SK-N-SH (cell line): ENCODE measurements around the gene MAP2. TPM values are rescaled to one million over a fixed set of nuclear protein-coding genes. Genes with fewer than 3 reads are reported as not detected.

Experiments
- CTCF ChIA-PET: fragments of 300-600, 350-600 bp; formaldehyde crosslinking; extraction: SDS; loops from one replicate; lab custom pipeline; 2021; lab: Yijun Ruan, JAX
- POLR2A ChIA-PET: fragments of 350-600 bp; sonication (Branson Sonifier 250); formaldehyde crosslinking; extraction: SDS; loops from one replicate; lab custom pipeline; 2020; ENCODE audit warnings: antibody characterized with exemption, inconsistent platforms; lab: Yijun Ruan, JAX
- DNase-seq: peaks from one replicate; pipeline ENCODE4 v3.0.0; 2012
- H2AFZ ChIP-seq: fragments of 200-600 bp; sonication (generic); 2 replicates; pipeline ENCODE4 v1.8.1; 2016; ENCODE audit warnings: antibody characterized with exemption, mild to moderate bottlenecking, low read depth
- H3F3A ChIP-seq: fragments of 200-600 bp; sonication (generic); replicated peaks from 2 replicates; pipeline ENCODE3; 2016; ENCODE audit warnings: antibody characterized with exemption, mild to moderate bottlenecking; ENCODE audit not compliant: insufficient read depth
- H3K27ac ChIP-seq, 2 experiments: fragments of 200-500 bp in 1 of 2; fragments of 200-600 bp in 1 of 2; sonication (Bioruptor generic) in 1 of 2; sonication (generic), shearing (Covaris generic) in 1 of 2; 2 replicates each; pipeline versions ENCODE4 v1.5.1 to v1.6.1; 2014 to 2016; ENCODE audit warnings: low read depth in 2 of 2, inconsistent platforms in 1 of 2, low read length in 1 of 2, mild to moderate bottlenecking in 1 of 2, mixed read lengths in 1 of 2
- H3K27me3 ChIP-seq: fragments of 200-600 bp; sonication (generic), shearing (Covaris generic); 2 replicates; pipeline ENCODE4 v1.6.1; 2016; ENCODE audit warnings: mixed run types; ENCODE audit not compliant: insufficient read depth
- H3K36me3 ChIP-seq, 2 experiments: fragments of 200-500 bp in 1 of 2; fragments of 200-600 bp in 1 of 2; sonication (Bioruptor generic) in 1 of 2; sonication (generic) in 1 of 2; replicated peaks in 1 of 2; 2 replicates each; pipeline versions ENCODE3 to v1.5.1; 2014 to 2016; ENCODE audit warnings: low read length in 1 of 2, mild to moderate bottlenecking in 1 of 2; ENCODE audit not compliant: insufficient read depth in 2 of 2, control insufficient read depth in 1 of 2
- H3K4me1 ChIP-seq, 2 experiments: fragments of 200-500 bp in 1 of 2; fragments of 200-600 bp in 1 of 2; sonication (Bioruptor generic) in 1 of 2; sonication (generic), shearing (Covaris generic) in 1 of 2; 2 replicates each; pipeline versions ENCODE4 v1.5.1 to v1.6.1; 2014 to 2016; ENCODE audit warnings: low read depth in 1 of 2, low read length in 1 of 2, mixed run types in 1 of 2; ENCODE audit not compliant: insufficient read depth in 2 of 2, control insufficient read depth in 1 of 2
- H3K4me2 ChIP-seq: fragments of 200-600 bp; sonication (generic), shearing (Covaris generic); 2 replicates; pipeline ENCODE4 v1.6.1; 2017; ENCODE audit warnings: mixed run types
- H3K4me3 ChIP-seq, 2 experiments: fragments of 200-500 bp in 1 of 2; fragments of 200-600 bp in 1 of 2; sonication (Bioruptor generic) in 1 of 2; sonication (generic), shearing (Covaris generic) in 1 of 2; 2 replicates each; pipeline versions ENCODE4 v1.5.1 to v1.8.1; 2014 to 2016; ENCODE audit warnings: low read depth in 2 of 2, inconsistent platforms in 1 of 2, low read length in 1 of 2, mild to moderate bottlenecking in 1 of 2, mixed read lengths in 1 of 2, moderate library complexity in 1 of 2
- H3K79me2 ChIP-seq: fragments of 200-600 bp; sonication (generic); 2 replicates; pipeline ENCODE4 v1.8.1; 2017; ENCODE audit warnings: mild to moderate bottlenecking; ENCODE audit not compliant: insufficient read depth
- H3K9ac ChIP-seq: fragments of 200-600 bp; sonication (generic); 2 replicates; pipeline ENCODE4 v1.6.1; 2017; ENCODE audit warnings: mixed run types
- H3K9me2 ChIP-seq: fragments of 200-600 bp; sonication (generic); 2 replicates; pipeline ENCODE4 v1.6.1; 2017; ENCODE audit warnings: mixed run types
- H3K9me3 ChIP-seq: fragments of 200-600 bp; sonication (generic); 2 replicates; pipeline ENCODE4 v1.6.1; 2017; ENCODE audit warnings: mixed run types, mild to moderate bottlenecking, moderate library complexity
- H4K20me1 ChIP-seq: fragments of 200-600 bp; sonication (generic); 2 replicates; pipeline ENCODE4 v1.6.1; 2017; ENCODE audit warnings: mild to moderate bottlenecking, mixed run types; ENCODE audit not compliant: insufficient read depth
- CHD2 ChIP-seq: fragments of 150-350 bp; IDR thresholded peaks from 2 replicates; pipeline ENCODE4 v1.6.1; 2018; ENCODE audit warnings: low read length; ENCODE audit not compliant: partially characterized antibody
- CTCF ChIP-seq: fragments of 200-600 bp; sonication (generic); IDR thresholded peaks from 2 replicates; pipeline ENCODE4 v1.6.1; 2017; ENCODE audit warnings: antibody characterized with exemption, mild to moderate bottlenecking, moderate library complexity
- ELF1 ChIP-seq: IDR thresholded peaks from 2 replicates; pipeline ENCODE4 v1.4.0; 2012
- EP300 ChIP-seq, 2 experiments: IDR thresholded peaks; 2 replicates each; pipeline versions ENCODE4 v1.4.0 to v1.6.1; 2012; ENCODE audit warnings: borderline replicate concordance in 1 of 2, low read depth in 1 of 2, low read length in 1 of 2
- EZH2phosphoT487 ChIP-seq: fragments of 200-600 bp; sonication (generic); IDR thresholded peaks from 2 replicates; pipeline ENCODE4 v1.6.1; 2017; ENCODE audit warnings: low read depth, mixed run types, mild to moderate bottlenecking, antibody characterized with exemption, moderate library complexity, borderline replicate concordance
- FOXM1 ChIP-seq: IDR thresholded peaks from 2 replicates; pipeline ENCODE4 v1.4.0; 2012; ENCODE audit warnings: low read depth, mild to moderate bottlenecking
- GABPA ChIP-seq: IDR thresholded peaks from 2 replicates; pipeline ENCODE4 v1.4.0; 2012; ENCODE audit warnings: low read depth, mild to moderate bottlenecking
- GATA2 ChIP-seq: sonication (generic); formaldehyde crosslinking; IDR thresholded peaks from 2 replicates; pipeline ENCODE4 v1.5.0; 2020; ENCODE audit warnings: mild to moderate bottlenecking, missing genetic modification reagents
- MXI1 ChIP-seq: IDR thresholded peaks from 2 replicates; pipeline ENCODE4 v1.6.1; 2012; ENCODE audit warnings: mild to moderate bottlenecking, low read depth, low read length, improper control_type of control experiment
- NFIC ChIP-seq: IDR thresholded peaks from 2 replicates; pipeline ENCODE4 v1.4.0; 2012; ENCODE audit warnings: borderline replicate concordance
- NRF1 ChIP-seq: IDR thresholded peaks from 2 replicates; pipeline ENCODE4 v1.6.1; 2012; ENCODE audit warnings: low read depth, mild to moderate bottlenecking, low read length
- PBX3 ChIP-seq: IDR thresholded peaks from 2 replicates; pipeline ENCODE4; 2012
- RAD21 ChIP-seq: IDR thresholded peaks from 2 replicates; pipeline ENCODE4 v1.6.1; 2012; ENCODE audit warnings: mild to moderate bottlenecking, low read length
- REST ChIP-seq: IDR thresholded peaks from 2 replicates; pipeline ENCODE4 v1.6.1; 2012; ENCODE audit warnings: mild to moderate bottlenecking, low read depth, low read length, moderate library complexity
- RFX5 ChIP-seq: IDR thresholded peaks from 2 replicates; pipeline ENCODE4 v1.6.1; 2012; ENCODE audit warnings: mild to moderate bottlenecking, improper control_type of control experiment, low read length
- RXRA ChIP-seq: IDR thresholded peaks from 2 replicates; pipeline ENCODE4 v1.4.0; 2012; ENCODE audit warnings: low read depth, mild to moderate bottlenecking, borderline replicate concordance
- SIN3A ChIP-seq: IDR thresholded peaks from 2 replicates; pipeline ENCODE4 v1.6.1; 2012; ENCODE audit warnings: low read depth, mild to moderate bottlenecking, low read length, moderate library complexity, borderline replicate concordance
- TCF12 ChIP-seq: IDR thresholded peaks from 2 replicates; pipeline ENCODE4 v1.4.0; 2012
- USF1 ChIP-seq: IDR thresholded peaks from 2 replicates; pipeline ENCODE4 v1.4.0; 2012; ENCODE audit warnings: low read depth, borderline replicate concordance
- ZBTB33 ChIP-seq: IDR thresholded peaks from 2 replicates; pipeline ENCODE4 v1.4.0; 2012; ENCODE audit warnings: low read depth, borderline replicate concordance
- WGBS: methylation state at CpG from one replicate; pipeline ENCODE4 v1.1.6; 2017; ENCODE audit warnings: low lambda C conversion rate; 5-methylcytosine and 5-hydroxymethylcytosine counted together
- polyA plus RNA-seq, 3 experiments: library from polyadenylated mRNA; depleted of rRNA; stranded (reverse); fragments of >200 nt; gene quantifications; 2 replicates each; pipeline ENCODE4 v1.2.3, GENCODE V29; 2012

Gene MAP2
- polyA plus RNA-seq, 1 of the 3 experiments (the other 2 are of a cell fraction) = 7.8 TPM

- Histone ChIP-seq H3K9me2 (no peaks in the 10 kb centered on the region), H3K27me3 (no peaks in the 10 kb centered on the region), H3K9me3 (no peaks in the 10 kb centered on the region), H3K27ac (no peak overlapping the region)
- WGBS = 74% methylated on average over 5 of the region's 5 CpGs
- no peak for TF ChIP-seq GABPA
- TF ChIP-seq FOXM1 = no peak
- no peak for TF ChIP-seq RFX5
- no peak for TF ChIP-seq USF1
- no peak for TF ChIP-seq NFIC
- no peak for TF ChIP-seq MXI1
- no peak for TF ChIP-seq GATA2
- no peak for TF ChIP-seq RXRA
- no peak for TF ChIP-seq EZH2phosphoT487
- no peak for TF ChIP-seq REST
- no peak for TF ChIP-seq RAD21
- TF ChIP-seq EP300 (IDR thresholded peaks at IDR 0.05; ENCODE audit: borderline replicate concordance in 1 of 2, low read depth in 1 of 2, low read length in 1 of 2) = no peak
- no peak for TF ChIP-seq ELF1
- TF ChIP-seq PBX3 = no peak
- no peak for TF ChIP-seq CTCF
- no peak for TF ChIP-seq TCF12
- TF ChIP-seq CHD2 = no peak
- TF ChIP-seq ZBTB33 = no peak
- no peak for TF ChIP-seq NRF1
- no peak for TF ChIP-seq SIN3A
- TF ChIP-seq, all 33 proteins: peak for 0
- Histone ChIP-seq H2AFZ (no peak overlapping the region), H3K4me1 (no peaks in the 10 kb centered on the region; a peak in 1 of 4 replicates), H3K4me3 (no peak overlapping the region), H3K79me2 (no peaks in the 10 kb centered on the region), H3K4me2 (no peak overlapping the region), H3F3A (no peaks in the 10 kb centered on the region), H3K36me3 (peaks cover 0 to 2% of the 10 kb centered on the region in 2 experiments), H3K9ac (no peak overlapping the region), H4K20me1 (no peaks in the 10 kb centered on the region)
- POLR2A ChIA-PET = interaction anchor here (0.5 kb wide), 1 partner anchor 78 kb away, joined by 3 read pairs; no protein-coding TSS in a partner anchor
- CTCF ChIA-PET = interaction anchor here (1.6 to 2.0 kb wide), 2 partner anchors 161 to 376 kb away, joined by 3 to 8 read pairs; partner anchors contain the start of gene MAP2
- no peak for DNase-seq
These were observed 161.1 kb downstream of the MAP2 start for GRCh38 chr2:209584915-209585314.
